GM19467 (cell line): ENCODE results near the gene SRGAP2C.
"Not testable (repeated sequence)": the region's sequence is repeated elsewhere in the genome, so short reads cannot be mapped to it uniquely, and the experiment has no call there.

ENCODE experiments used
- ATAC-seq: cut with Tn5 transposase; IDR thresholded peaks from one replicate; pipeline ENCODE4 v1.9.1; 2021; ENCODE audit warnings: mild to moderate bottlenecking, moderate library complexity; ENCODE audit not compliant: unreplicated experiment

SRGAP2C gene

DNA sequence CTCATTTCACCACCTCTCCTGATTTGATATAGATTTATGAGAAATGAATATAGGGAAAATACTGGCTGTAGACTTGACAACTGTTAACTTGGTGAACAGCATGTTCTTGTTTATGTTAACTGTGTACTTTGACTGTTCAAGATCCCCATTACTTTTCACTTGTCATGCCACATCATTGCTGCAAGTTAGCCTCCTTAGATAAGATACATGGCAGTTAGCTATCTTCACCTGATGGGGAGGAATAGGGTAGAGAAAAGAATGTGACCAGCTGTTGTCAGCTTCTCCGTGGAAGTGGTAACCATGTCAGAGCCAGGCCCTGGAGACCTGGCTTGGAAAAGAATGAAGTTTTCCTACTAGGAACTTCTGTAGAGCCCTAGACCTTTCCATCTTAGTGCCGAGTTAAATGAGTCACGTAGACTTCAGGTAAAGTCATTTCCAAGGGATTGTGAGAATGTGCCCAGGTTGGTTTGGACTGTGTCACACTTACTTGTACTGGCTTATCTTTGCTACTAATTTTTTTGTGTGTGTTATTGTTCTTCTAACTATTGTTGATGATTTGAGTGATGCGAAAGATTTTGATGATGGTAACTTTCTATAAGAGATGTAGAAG is 41.6 kb downstream of the SRGAP2C start:
- not testable (repeated sequence) for ATAC-seq

DNA sequence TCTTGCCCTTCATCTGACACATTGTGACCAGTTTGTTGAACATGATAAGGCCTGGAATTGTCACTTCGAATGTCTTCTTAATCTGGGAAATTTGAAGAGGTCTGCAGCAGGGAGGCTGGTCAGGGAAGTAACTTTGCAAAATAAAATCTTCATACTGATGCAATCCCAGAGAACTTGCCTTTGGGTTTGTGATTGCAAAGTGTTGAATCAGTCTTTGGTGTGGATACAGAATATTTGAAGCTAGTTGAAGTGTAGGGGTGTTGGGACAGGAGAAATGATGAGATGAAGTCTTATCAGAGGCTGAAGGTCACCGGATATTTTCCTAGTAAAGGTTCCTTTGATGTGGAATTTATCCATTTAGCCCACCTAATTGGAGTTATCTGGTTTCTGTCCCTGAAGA is 42.1 kb downstream of the SRGAP2C start:
- not testable (repeated sequence) for ATAC-seq

DNA sequence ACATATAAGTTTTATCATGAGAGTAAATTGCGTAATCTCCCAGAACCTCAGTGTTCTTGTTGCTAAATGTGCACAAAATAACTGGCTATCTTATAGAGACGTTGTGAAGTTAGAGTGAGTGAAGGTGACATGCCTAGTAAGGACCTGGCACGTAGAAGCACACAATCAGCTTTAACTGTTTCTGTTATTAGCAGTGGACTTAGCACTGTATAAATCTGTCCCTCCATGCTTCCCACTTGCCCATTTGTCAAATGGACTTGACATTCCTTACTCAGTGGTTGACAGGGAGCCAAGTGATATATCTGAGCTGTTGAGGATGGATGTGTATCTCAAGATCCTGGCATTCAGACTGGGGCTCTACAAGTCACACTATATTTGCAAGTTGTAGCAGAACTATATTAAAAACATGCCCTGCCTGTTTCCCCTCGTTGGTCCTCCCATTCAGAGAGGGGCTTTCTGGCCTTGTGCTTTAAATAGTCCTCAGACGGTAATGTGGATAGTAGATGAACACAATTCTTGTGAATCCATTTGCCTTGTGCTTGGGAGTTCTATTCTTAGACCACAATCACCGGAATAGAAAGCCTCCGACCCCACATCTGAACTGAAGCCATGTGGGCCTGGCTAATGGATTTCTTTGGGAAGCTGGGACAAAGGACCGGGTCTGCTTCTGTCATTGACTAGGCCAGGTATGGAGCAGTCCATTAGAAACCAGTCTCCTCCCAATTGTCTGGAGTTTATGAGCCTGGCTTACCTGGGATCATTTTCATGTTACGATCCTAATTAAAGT is 43.0 kb downstream of the SRGAP2C start:
- ATAC-seq: not testable (repeated sequence)

DNA sequence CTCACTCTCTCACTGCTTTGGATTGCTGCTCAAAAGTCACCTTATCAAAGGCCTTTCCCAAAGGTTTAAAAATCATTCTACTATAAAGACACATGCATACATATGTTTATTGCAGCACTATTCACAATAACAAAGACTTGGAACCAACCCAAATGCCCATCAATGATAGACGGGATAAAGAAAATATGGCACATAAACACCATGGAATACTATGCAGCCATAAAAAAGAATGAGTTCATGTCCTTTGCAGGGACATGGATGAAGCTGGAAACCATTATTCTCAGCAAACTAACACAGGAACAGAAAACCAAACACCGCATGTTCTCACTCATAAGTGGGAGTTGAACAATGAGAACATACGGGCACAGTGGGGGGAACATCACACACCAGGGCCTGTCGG is 45.9 kb downstream of the SRGAP2C start:
- ATAC-seq: not testable (repeated sequence)

DNA sequence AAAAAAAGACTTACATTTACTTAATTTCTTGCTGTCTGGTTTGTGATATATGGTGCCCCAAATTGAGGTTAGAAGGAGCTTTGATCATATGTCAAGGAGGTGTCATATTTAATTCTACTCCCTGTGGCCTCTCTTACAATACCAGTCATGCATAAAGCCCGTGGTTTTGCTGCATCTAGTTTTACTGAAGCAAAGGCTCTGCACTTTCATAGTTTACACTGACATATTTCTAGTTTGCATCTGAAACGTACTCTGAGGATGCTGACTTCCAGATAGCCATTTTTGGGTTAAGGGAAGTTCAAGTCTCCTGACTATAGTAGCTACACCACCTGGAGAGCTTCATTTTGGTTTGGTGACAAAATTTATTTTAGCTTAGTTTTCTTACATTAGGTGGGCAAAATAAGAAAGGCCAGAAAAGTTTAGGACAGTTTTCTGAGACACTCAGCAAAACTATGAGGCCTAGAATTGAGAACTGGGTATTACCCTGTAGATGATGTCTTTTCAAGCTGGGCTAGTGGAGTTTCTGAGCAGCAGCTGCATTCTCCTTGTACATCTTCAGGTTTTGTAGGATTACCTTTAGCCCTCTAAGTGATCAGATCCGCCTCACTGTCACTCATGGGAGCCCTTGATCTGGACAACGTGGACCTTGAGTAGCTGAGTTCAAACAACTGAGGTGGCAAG is 47.8 kb downstream of the SRGAP2C start:
- not testable (repeated sequence) for ATAC-seq

DNA sequence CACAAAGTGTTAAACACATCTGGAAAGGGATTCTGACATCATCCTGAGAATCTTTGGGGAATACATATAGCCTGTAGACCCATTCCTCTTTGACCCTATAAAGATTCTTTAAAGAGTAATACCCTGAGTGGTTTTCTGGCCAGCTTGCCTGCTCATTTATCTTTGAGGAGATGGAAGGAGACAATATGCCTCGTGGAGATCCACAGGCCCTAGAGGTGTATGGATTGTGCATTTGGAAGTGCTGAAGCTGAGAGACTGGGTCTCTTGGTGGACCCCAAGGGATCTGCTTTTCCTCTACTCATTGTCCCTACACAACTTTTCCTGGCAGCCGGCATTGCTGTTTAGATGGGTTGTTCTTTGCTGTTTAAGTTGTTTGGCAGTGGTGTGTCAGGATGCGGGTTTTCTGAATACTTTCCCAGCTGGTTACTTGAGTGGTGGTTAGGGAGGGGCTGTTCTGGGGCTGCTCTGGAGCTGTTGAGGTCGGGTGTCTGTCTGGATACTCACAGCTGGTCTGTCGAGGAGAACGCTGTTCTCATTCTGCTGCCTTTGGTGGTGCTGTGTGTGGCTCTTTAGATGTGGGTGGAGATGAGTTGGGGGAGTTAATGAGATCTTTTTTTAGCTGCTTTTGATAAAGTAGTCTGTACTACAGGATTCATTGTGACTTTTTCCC is 49.5 kb downstream of the SRGAP2C start:
- ATAC-seq: not testable (repeated sequence)

DNA sequence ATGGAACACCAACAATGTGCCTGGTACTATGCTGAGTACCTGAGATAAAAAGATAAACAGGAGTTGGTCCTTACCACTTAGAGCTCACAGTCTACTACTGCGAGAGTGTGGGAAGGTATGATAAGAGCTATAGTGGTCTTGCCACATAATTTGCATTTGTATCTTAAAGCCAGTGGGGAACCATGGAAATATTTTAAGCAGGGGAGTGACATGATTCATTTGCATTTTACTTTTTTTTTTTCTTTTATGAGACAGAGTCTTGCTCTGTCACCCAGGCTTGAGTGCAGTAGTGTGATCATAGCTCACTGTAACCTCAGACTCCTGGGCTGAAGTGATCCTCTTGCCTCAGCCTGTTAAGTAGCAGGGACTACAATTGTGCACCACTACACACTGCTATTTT is 53.6 kb downstream of the SRGAP2C start:
- peak; percentile 90 for ATAC-seq

DNA sequence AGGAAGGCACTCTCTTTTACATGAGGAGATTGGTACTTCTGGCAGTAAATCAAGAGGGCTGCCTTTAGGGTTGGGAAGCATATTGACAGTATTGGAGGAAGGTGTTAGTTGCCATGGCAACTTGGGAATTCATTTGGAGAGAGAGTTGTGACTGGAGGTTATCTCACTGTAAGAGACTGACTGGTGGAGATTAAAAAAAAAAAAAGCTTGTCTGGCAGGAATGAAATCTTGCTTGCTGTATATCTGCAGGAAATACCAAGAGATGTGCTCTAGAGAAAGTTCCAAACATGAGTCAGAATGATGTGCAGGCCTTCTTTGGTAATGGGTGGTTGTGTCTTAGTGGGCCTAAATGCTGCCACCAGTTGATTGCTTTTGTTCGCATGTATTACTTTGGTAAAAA is 59.1 kb downstream of the SRGAP2C start:
- ATAC-seq: not testable (repeated sequence)

DNA sequence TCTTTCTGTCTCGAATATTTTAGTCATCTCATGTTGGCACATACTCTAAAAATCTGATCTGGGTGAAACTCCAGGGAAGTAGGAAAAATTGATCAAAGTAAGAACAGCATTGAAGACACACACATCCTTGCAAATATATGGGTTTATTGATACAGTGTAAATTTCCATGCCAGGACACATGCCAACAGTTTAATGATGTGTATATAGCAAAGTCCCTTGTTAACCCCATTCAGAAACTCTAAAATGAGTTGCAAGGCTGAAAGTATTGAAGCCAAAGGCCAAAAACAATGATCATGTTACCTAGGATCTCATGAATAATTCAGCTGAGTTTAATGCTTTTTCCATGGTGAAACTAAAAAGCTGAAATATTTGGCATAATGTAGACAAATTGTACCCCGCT is 61.6 kb downstream of the SRGAP2C start:
- not testable (repeated sequence) for ATAC-seq

DNA sequence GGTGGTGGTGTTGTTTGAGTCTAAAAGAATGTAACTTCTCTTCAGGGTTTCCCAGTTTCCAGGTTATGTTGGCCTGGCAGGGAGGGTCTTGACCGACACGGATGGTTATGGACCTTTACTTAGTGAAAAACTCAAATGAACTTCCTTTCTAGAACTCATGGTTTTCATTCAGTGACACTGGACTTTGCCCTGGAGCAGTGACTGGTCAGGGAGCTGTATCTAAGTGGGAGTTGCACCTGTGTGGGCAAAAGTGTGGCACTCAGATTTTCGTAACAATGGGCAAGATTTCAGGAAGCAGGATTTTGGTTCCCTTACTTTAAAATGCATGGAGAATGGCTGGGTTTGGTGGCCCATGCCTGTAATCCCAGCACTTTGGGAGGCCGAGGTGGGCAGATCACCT is 67.9 kb downstream of the SRGAP2C start:
- ATAC-seq: not testable (repeated sequence)

DNA sequence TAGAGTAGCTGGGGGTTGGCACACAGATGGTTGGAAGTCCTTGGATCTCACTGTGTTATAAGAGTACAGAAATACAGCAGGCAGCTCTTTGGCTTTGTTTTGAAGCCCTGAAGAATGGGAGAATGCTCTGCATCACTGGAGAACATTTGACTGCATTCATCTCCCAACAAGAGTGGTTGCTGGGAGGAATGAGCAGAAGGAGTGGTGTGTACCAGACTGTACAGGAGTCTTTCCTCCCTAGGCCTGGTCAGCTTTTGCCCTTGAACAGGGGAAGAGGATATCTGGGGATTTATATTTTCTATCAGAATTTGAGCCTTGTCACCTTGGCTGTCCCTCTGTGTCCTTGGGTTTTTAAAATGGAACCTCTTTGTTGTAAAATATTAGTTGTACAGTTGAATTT is 69.8 kb downstream of the SRGAP2C start:
- ATAC-seq: not testable (repeated sequence)

DNA sequence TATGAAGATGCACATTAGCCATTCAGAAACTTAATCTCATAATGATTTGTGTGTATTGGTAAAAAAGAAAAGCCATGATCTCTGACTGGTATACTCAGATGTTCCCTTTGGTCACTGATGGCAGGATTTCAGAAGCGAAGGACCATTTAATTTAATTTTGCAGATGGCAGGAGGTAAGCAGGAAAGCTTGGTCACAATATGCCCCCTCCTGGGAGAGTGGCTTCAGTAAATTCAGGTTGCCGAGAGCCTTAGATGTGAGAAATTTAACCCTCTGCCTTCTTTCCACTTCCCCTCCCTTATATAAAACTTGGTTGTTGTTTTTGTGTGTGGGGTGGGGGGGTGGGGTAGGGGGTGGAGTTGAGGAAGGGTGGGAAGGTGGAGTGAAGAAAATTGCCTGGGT is 72.9 kb downstream of the SRGAP2C start:
- ATAC-seq: not testable (repeated sequence)

DNA sequence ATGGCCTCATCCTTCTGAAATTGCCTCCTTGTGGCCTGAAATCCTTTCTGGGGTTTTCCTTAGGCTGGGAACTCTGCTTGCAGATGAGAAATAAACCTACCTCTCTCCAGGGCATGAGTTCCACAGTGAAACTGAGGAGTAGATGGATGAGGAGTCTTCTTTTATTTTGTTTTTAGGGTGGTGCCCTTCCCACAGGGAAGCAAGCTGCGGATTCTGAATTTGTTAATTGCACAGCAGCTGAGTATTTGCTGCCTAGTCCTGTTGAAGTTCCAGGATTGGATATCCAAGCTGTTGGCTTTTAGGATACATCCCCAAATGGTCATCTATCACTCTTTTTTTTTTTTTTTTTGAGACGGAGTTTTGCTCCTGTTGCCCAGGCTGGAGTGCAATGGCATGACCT is 73.4 kb downstream of the SRGAP2C start:
- ATAC-seq: not testable (repeated sequence)

DNA sequence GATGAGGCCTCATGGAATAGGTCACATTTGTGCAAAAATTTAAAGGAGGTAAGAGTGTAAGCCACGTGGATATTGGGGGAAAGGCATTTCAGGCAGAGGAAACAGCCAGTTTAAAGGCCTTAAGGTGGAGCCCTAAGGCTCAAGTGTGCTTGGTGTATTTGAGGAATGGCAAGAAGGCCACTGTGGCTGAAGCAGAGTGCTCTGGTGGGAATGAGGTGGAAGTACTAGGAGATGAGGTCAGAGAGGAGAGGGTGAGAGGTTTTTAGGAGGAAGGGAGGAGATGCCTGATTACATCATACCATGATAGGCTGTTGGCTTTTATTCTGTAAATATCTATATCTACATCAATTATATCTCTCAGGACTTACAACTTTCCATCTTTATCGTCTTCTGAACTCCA is 75.4 kb downstream of the SRGAP2C start:
- ATAC-seq: not testable (repeated sequence)

DNA sequence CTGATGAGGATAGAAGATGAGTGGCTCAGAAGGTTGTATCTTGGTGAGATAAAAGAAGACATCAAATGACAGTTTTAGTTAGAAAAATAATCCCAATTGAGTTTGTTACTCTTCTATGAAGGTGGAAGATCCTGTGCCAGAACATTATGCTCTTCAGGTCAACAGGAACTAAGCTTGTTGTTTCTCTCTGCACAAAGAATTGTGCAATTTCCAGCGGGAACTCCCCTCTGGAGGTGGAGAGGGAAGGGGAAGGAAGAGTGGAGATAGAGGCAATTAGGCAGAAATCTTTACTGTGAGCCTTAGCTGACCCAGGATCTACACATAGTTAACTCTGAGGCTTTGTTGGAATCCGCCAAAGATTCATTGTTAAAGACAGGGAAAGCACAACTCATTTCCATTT is 77.4 kb downstream of the SRGAP2C start:
- not testable (repeated sequence) for ATAC-seq

DNA sequence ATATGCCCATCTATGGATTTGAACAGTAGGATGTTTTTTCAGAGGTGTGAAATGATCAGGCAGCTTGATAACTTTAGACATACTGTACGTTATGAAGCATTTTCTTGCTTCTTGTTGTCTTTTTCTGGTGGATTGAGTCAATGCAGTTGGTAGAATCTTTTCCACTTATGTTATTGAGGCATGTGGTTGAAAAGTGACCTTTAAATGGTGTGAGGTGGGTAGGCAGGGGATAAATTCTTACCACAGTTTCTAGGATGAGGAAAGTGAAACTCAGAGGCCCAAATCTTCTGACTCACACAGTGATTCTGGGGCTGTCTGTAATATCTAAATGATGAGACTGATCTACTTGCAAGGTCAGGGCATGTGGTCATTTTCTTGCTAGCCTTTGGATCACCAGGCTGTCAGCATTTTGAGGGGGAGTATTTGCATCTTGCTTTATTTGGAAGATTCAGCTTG is 79.0 kb downstream of the SRGAP2C start:
- ATAC-seq: not testable (repeated sequence)

DNA sequence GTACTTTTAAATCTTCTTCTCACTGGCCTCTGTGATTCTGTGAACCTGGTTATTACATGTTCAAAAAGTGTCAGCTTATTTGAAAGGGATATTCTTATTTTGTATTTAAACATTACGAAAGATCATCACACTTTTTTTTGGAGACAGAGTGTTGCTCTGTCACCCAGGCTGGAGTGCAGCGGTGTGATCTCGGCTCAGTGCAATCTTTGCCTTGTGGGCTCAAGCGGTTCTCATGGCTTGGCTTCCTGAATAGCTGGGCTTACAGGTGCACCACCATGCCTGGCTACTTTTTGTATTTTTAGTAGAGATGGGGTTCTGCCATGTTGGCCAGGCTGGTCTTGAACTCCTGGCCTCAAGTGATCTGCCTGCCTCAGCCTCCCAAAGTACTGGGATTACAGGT is 82.3 kb downstream of the SRGAP2C start:
- not testable (repeated sequence) for ATAC-seq

DNA sequence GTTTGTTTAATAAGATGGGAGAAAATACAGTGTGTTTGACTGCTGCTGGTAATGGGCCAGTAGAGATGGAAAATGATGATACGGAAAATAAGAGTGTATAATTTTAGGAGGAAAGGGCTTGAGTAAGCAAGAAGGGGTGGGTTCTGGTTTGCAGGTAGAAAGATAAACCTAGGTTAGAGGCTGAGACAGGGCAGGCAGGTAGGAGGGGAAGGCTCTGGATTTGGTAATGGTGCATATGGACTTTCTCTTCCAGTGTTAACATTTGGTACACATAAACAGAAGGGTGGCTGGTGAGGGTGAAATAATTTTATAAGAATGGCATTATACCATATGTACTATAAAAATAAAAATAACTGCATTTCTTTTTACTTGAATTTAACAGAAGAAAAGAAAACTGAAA is 84.5 kb downstream of the SRGAP2C start:
- not testable (repeated sequence) for ATAC-seq

DNA sequence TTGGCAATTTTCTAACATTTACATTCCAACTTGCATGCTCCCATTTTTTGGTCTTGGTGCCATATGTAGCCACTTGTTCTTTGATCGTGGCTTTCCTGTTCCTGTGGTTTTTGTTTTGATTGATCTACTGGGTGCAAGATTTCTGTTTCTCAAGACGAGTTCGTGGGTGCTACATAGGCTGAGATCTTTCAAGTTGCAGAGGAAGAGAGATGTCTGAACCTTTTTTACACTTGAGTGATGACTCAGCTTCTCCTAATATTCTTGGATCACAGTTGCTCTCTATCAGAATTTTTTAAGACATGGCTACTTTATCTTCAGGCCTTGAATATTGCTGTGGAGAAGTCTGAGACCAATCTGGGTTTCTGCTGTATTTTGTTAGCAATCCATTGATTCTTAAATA is 85.2 kb downstream of the SRGAP2C start:
- ATAC-seq: not testable (repeated sequence)

DNA sequence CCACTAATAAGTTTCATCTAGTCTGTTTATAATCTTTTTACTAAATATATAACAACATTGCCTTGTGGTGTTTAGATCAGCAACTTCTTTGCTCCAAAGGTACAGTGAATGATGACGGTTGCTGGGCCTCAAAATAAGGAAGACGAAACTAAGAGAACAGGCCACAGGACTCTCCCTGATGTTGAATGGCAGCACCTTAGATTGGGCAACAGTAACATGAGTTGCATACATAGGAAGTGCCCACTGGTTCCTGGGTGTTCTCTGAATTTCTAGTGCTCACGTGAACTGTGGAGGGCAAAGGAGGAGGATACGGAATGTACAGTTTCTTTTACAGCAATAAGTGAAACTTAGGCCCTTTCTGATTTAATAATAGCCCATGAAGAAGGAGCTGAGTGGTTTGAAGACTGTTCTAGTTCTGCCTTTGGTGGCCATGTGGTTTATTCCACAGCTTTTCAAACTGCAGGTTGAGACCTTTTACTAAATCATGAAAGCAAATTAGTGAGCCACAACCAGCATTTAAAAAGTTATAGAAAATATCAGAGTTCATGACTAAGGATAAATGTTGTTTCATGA is 86.5 kb downstream of the SRGAP2C start:
- not testable (repeated sequence) for ATAC-seq

DNA sequence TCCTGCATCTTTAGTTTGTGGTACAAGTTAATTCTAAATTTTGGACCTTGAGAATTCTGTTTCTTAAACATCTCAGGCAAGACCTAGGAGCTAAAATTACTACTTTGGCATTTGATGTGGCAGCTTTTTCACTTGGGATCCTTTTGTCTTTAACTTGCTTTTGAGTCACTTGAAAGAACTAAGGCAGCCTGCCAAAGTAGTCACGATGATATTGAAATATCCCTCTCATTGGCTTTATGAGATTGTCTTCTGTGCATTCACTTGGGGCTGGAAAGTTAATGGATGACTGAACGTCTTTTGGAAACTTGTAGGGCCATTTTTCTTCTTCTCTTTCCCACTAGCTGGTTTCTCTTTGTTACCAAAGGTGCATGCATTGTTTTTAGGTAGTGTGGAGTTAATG is 90.7 kb downstream of the SRGAP2C start:
- ATAC-seq: not testable (repeated sequence)
